HT-29 (cell line): Measurements from ENCODE around the gene MXRA8. TPM values are rescaled to one million over a fixed set of nuclear protein-coding genes. Genes with fewer than 3 reads are reported as not detected.

ENCODE experiments used
- DNase-seq: peaks from one replicate; pipeline ENCODE4 v3.0.0-alpha.2; 2015; ENCODE audit warnings: low spot score
- total RNA-seq: library from RNA; depleted of rRNA; stranded (reverse); fragments of >200 nt; shearing (Covaris generic); gene quantifications from 2 replicates; pipeline ENCODE4 v1.2.3, GENCODE V29; 2014; rRNA removed

The MXRA8 gene
- total RNA-seq, 1 experiment from 2014 or later, result not detected

GRCh38 chr1:1307923-1308755 is 50.2 kb downstream of the MXRA8 start, which contains the start of the genes ACAP3 and PUSL1:
TSS of gene ACAP3 (minus strand) at chr1:1307930. CDS start at chr1:1307815, 115 bp downstream.
TSS of gene PUSL1 (plus strand) at chr1:1308597. CDS start at chr1:1308644, 47 bp downstream.
- DNase-seq, result peak; percentile 93

GRCh38 chr1:1307261-1307922 is 51.0 kb downstream of the MXRA8 start:
- DNase-seq, result no peak

GRCh38 chr1:1306661-1307260 is 51.6 kb downstream of the MXRA8 start:
- DNase-seq, result no peak

- no peak for DNase-seq
These were observed 52.2 kb downstream of the MXRA8 start for GRCh38 chr1:1306070-1306660.

- peak; percentile 75 for DNase-seq
These were observed 52.9 kb downstream of the MXRA8 start for GRCh38 chr1:1305300-1306069.

GRCh38 chr1:1304331-1305299 is 53.7 kb downstream of the MXRA8 start:
- no peak for DNase-seq

GRCh38 chr1:1303736-1304135 is 54.6 kb downstream of the MXRA8 start:
- DNase-seq, result no peak

- no peak for DNase-seq
These were observed 55.3 kb downstream of the MXRA8 start for GRCh38 chr1:1302951-1303509.

Other genes with a start within 250 kb of the MXRA8 start
- 61.4 and 67.6 TPM in 2 replicates for gene C1orf159, start 242.5 kb downstream of the MXRA8 start, total RNA-seq
- 5.8 and 6.6 TPM in 2 replicates for gene TTLL10, start 184.7 kb downstream of the MXRA8 start, total RNA-seq
- gene TNFRSF18, start 152.0 kb downstream of the MXRA8 start, total RNA-seq, result 0.42 TPM in 1 of 2 replicates, not detected in the other
- gene TNFRSF4, start 144.4 kb downstream of the MXRA8 start, total RNA-seq, result not detected in 2 replicates
- 163 and 188 TPM in 2 replicates for gene SDF4, start 126.6 kb downstream of the MXRA8 start, total RNA-seq
- 84.2 and 87.7 TPM in 2 replicates for gene B3GALT6, start 126.3 kb downstream of the MXRA8 start, total RNA-seq
- 4.1 and 6.0 TPM in 2 replicates for gene C1QTNF12, start 111.8 kb downstream of the MXRA8 start, total RNA-seq
- 93.1 and 94.4 TPM in 2 replicates for gene UBE2J2, start 84.7 kb downstream of the MXRA8 start, total RNA-seq
- 0.48 and 0.50 TPM in 2 replicates for gene SCNN1D, start 78.1 kb downstream of the MXRA8 start, total RNA-seq
- 104 and 113 TPM in 2 replicates for gene ACAP3, start 50.6 kb downstream of the MXRA8 start, total RNA-seq
- 152 and 157 TPM in 2 replicates for gene PUSL1, start 50.0 kb downstream of the MXRA8 start, total RNA-seq
- 174 and 200 TPM in 2 replicates for gene INTS11, start 33.9 kb downstream of the MXRA8 start, total RNA-seq
- 62.5 and 70.5 TPM in 2 replicates for gene CPTP, start 33.8 kb downstream of the MXRA8 start, total RNA-seq
- 0.89 and 1.6 TPM in 2 replicates for gene TAS1R3, start 27.3 kb downstream of the MXRA8 start, total RNA-seq
- 246 and 269 TPM in 2 replicates for gene DVL1, start 9.1 kb downstream of the MXRA8 start, total RNA-seq
- 377 and 383 TPM in 2 replicates for gene AURKAIP1, start 16.7 kb upstream of the MXRA8 start, total RNA-seq
- gene CCNL2, start 40.8 kb upstream of the MXRA8 start, total RNA-seq, result 200 and 243 TPM in 2 replicates
- 235 and 276 TPM in 2 replicates for gene MRPL20, start 48.7 kb upstream of the MXRA8 start, total RNA-seq
- 0.44 and 1.4 TPM in 2 replicates for gene ANKRD65, start 62.7 kb upstream of the MXRA8 start, total RNA-seq
- 220 and 232 TPM in 2 replicates for gene VWA1, start 77.1 kb upstream of the MXRA8 start, total RNA-seq
- gene ATAD3C, start 91.1 kb upstream of the MXRA8 start, total RNA-seq, result 2.3 and 3.1 TPM in 2 replicates
- gene ATAD3B, start 113.2 kb upstream of the MXRA8 start, total RNA-seq, result 102 and 111 TPM in 2 replicates
- 155 and 162 TPM in 2 replicates for gene ATAD3A, start 153.6 kb upstream of the MXRA8 start, total RNA-seq
- gene TMEM240, start 182.1 kb upstream of the MXRA8 start, total RNA-seq, result 1.4 and 2.4 TPM in 2 replicates
- 140 and 148 TPM in 2 replicates for gene SSU72, start 216.3 kb upstream of the MXRA8 start, total RNA-seq
- not detected in 2 replicates for gene FNDC10, start 241.6 kb upstream of the MXRA8 start, total RNA-seq